SU-DHL-6 (cell line): ENCODE data around the gene SPACA4.

ENCODE experiments used
- H2AFZ ChIP-seq: fragments of 200-600 bp; sonication (generic); 2 replicates; pipeline ENCODE4 v1.6.1; 2014; ENCODE audit warnings: low read depth, mild to moderate bottlenecking, moderate library complexity, mixed read lengths, antibody characterized with exemption, low read length; ENCODE audit not compliant: severe bottlenecking
- H3F3A ChIP-seq: fragments of 200-600 bp; shearing (Covaris generic); 2 replicates; pipeline ENCODE4 v1.6.0; 2016; ENCODE audit warnings: antibody characterized with exemption, mild to moderate bottlenecking; ENCODE audit not compliant: insufficient read depth
- H3K27ac ChIP-seq: fragments of 200-600 bp; sonication (generic); 2 replicates; pipeline ENCODE4 v1.5.1; 2016; ENCODE audit warnings: low read depth, mild to moderate bottlenecking, low read length, moderate library complexity, mixed read lengths
- H3K27me3 ChIP-seq: fragments of 200-600 bp; sonication (generic), shearing (Covaris generic); 2 replicates; pipeline ENCODE4 v1.6.0; 2014; ENCODE audit warnings: mild to moderate bottlenecking, low read length
- H3K36me3 ChIP-seq: fragments of 200-600 bp; sonication (generic); 2 replicates; pipeline ENCODE4 v1.6.1; 2014; ENCODE audit warnings: mild to moderate bottlenecking, low read length, mixed read lengths
- H3K4me2 ChIP-seq: fragments of 300-600, 200-600 bp; shearing (Covaris generic), sonication (generic); 2 replicates; pipeline ENCODE4 v1.6.0; 2014; ENCODE audit warnings: low read length, low read depth, mild to moderate bottlenecking; ENCODE audit not compliant: poor library complexity, severe bottlenecking
- H3K4me3 ChIP-seq: fragments of 200-600 bp; sonication (generic); 2 replicates; pipeline ENCODE4 v1.5.1; 2014; ENCODE audit warnings: antibody characterized with exemption, low read length, mild to moderate bottlenecking, mixed read lengths; ENCODE audit not compliant: insufficient read depth, poor library complexity, severe bottlenecking
- H3K79me2 ChIP-seq: fragments of 200-600 bp; sonication (generic); 2 replicates; pipeline ENCODE4 v1.6.1; 2014; ENCODE audit warnings: mild to moderate bottlenecking, low read length, moderate library complexity; ENCODE audit not compliant: insufficient read depth
- H3K9ac ChIP-seq: fragments of 200-600 bp; sonication (generic); 2 replicates; pipeline ENCODE4 v1.7.0; 2014; ENCODE audit warnings: mild to moderate bottlenecking, low read length
- H3K9me2 ChIP-seq: fragments of 200-600 bp; sonication (generic); replicated peaks from 2 replicates; pipeline ENCODE4 v1.6.1; 2014; ENCODE audit warnings: low read length; ENCODE audit not compliant: insufficient read depth
- H3K9me3 ChIP-seq: fragments of 200-600 bp; sonication (generic); 2 replicates; pipeline ENCODE4 v1.6.1; 2014; ENCODE audit warnings: low read length, mixed read lengths; ENCODE audit not compliant: insufficient read depth
- H4K20me1 ChIP-seq: fragments of 200-600 bp; sonication (generic); 2 replicates; pipeline ENCODE4 v1.6.1; 2014; ENCODE audit warnings: low read depth, mild to moderate bottlenecking, antibody characterized with exemption, low read length, moderate library complexity, mixed read lengths
- EZH2phosphoT487 ChIP-seq: fragments of 200-600 bp; sonication (generic), shearing (Covaris generic); conservative IDR thresholded peaks from 2 replicates; pipeline ENCODE4 v1.6.1; 2018; ENCODE audit warnings: mild to moderate bottlenecking, antibody characterized with exemption, low read length, moderate library complexity, mixed read lengths
- TF ChIP-seq, protein P1 (sequence below): fragments of 200-600 bp; sonication (generic); IDR thresholded peaks from one replicate; pipeline ENCODE4 v1.5.1; 2017; ENCODE audit warnings: antibody characterized with exemption, mild to moderate bottlenecking, low read length, moderate library complexity; ENCODE audit not compliant: insufficient read depth, poor library complexity, severe bottlenecking

Gene SPACA4

DNA sequence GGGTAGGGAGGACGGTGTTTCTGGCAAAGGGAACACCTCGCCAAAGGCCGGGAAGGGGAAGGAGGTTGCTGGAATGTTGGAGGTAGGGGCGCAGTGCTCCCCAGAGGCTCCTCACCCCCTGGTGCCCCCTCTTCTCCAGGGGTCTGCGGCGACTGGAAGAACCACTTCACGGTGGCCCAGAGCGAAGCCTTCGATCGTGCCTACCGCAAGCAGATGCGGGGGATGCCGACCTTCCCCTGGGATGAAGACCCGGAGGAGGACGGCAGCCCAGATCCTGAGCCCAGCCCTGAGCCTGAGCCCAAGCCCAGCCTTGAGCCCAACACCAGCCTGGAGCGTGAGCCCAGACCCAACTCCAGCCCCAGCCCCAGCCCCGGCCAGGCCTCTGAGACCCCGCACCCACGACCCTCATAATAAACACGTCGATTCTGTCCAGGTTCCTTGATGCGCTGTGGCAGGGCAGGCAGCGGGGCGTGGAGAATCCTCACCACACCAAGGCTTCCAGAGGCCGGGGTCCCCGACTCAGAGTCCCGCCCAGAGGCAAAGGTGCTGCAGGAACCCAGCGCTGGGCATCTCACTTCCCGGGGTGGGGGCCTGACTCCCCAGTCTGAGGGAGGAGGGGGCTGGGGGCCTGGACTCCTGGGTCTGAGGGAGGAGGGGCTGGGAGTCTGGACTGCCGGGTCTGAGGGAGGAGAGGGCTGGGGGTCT lies 7.4 kb upstream of the SPACA4 start:
- Histone ChIP-seq H3K27ac (no peak overlapping the region), H3F3A (no peaks in the 10 kb centered on the region), H3K9me3 (no peaks in the 10 kb centered on the region), H3K36me3 (no peaks in the 10 kb centered on the region), H2AFZ (no peak overlapping the region), H3K9ac (no peak overlapping the region), H4K20me1 (no peaks in the 10 kb centered on the region), H3K79me2 (no peaks in the 10 kb centered on the region), H3K4me3 (no peak overlapping the region), H3K4me2 (no peak overlapping the region), H3K9me2 (no peaks in the 10 kb centered on the region), H3K27me3 (no peaks in the 10 kb centered on the region)
- TF ChIP-seq, protein P1, sequence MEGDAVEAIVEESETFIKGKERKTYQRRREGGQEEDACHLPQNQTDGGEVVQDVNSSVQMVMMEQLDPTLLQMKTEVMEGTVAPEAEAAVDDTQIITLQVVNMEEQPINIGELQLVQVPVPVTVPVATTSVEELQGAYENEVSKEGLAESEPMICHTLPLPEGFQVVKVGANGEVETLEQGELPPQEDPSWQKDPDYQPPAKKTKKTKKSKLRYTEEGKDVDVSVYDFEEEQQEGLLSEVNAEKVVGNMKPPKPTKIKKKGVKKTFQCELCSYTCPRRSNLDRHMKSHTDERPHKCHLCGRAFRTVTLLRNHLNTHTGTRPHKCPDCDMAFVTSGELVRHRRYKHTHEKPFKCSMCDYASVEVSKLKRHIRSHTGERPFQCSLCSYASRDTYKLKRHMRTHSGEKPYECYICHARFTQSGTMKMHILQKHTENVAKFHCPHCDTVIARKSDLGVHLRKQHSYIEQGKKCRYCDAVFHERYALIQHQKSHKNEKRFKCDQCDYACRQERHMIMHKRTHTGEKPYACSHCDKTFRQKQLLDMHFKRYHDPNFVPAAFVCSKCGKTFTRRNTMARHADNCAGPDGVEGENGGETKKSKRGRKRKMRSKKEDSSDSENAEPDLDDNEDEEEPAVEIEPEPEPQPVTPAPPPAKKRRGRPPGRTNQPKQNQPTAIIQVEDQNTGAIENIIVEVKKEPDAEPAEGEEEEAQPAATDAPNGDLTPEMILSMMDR, result no peak
- TF ChIP-seq EZH2phosphoT487, result no peak

DNA sequence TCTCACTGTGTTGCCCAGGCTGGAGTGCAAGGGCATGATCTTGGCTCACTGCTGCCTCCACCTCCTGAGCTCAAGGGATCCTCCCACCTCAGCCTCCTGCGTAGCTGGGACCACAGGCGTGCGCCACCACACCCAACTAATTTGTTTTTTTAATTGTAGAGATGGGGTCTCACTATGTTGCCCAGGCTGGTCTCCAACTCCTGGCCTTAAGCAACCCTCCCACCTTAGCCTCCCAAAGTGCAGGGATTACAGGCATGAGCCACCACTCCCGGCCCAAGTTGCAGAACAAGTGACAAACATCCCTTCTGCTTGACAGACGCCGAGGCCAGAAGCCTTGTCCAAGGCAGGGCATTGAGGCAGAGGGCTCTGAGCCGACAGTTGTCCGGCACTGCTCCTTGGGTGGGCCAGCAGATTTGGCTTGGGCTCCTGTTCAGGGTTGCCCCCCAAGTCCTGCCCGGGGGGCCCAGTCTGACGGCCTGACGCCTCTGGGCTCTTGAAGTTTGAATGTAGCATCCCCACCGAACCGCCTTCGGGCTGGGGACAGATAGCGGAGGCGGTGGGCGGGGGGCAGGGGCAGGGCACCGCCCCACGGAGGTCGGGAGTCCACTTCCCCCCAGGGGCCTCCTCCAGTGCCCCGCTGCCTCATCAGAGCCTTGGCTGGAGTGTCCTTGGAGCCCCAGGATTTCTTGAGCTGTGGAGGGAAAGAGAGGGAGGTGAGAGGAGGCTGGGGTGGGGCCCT lies 5.7 kb upstream of the SPACA4 start:
- Histone ChIP-seq H3K4me2 (no peak overlapping the region), H3K36me3 (no peaks in the 10 kb centered on the region), H3K9me2 (no peaks in the 10 kb centered on the region), H3K27me3 (no peaks in the 10 kb centered on the region), H3K4me3 (no peak overlapping the region), H4K20me1 (no peaks in the 10 kb centered on the region), H3K27ac (no peak overlapping the region), H2AFZ (no peak overlapping the region), H3K9me3 (no peaks in the 10 kb centered on the region), H3K79me2 (no peaks in the 10 kb centered on the region), H3F3A (no peaks in the 10 kb centered on the region), H3K9ac (no peak overlapping the region)
- TF ChIP-seq, protein P1, result no peak
- TF ChIP-seq EZH2phosphoT487, result no peak

DNA sequence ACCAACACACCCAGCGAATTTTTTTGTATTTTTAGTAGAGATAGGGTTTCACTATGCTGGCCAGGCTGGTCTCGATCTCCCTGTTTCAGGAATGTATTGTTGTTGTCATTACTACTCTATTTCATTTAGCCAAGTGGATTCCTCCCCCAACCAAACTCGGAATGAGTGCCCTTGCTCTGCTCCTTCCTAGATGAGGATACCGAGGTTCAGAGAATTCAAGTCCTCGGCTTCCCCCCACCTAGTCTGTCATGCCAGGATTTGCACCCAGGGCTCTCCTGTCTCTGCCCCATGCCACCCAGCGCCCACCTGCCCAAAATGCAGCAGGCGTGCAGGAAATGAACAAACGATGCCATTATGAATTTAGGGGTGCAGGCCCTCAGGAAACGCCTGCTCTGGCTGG lies 3.5 kb upstream of the SPACA4 start:
- Histone ChIP-seq H3K9me3 (no peaks in the 10 kb centered on the region), H3K4me2 (no peak overlapping the region)

More for the DNA sequence above, 3.5 kb upstream of the SPACA4 start:
- H3K79me2 ChIP-seq, result no peaks in the 10 kb centered on the region
- TF ChIP-seq, protein P1, result no peak
- TF ChIP-seq EZH2phosphoT487, result no peak
- no peak overlapping the region for H3K9ac ChIP-seq
- no peak overlapping the region for H3K27ac ChIP-seq
- H3K4me3 ChIP-seq, result no peak overlapping the region
- H3F3A ChIP-seq, result no peaks in the 10 kb centered on the region
- H3K36me3 ChIP-seq, result no peaks in the 10 kb centered on the region
- no peaks in the 10 kb centered on the region for H4K20me1 ChIP-seq
- no peaks in the 10 kb centered on the region for H3K27me3 ChIP-seq
- H3K9me2 ChIP-seq, result no peaks in the 10 kb centered on the region
- no peak overlapping the region for H2AFZ ChIP-seq
